ENCODE measurements around the gene ADGRA1. TPM values are rescaled to one million over a fixed set of nuclear protein-coding genes. Genes with fewer than 3 reads are reported as not detected.

The ADGRA1 gene
- polyA plus RNA-seq, 4 donors, result 0.10 to 0.22 TPM; not detected in 2

DNA sequence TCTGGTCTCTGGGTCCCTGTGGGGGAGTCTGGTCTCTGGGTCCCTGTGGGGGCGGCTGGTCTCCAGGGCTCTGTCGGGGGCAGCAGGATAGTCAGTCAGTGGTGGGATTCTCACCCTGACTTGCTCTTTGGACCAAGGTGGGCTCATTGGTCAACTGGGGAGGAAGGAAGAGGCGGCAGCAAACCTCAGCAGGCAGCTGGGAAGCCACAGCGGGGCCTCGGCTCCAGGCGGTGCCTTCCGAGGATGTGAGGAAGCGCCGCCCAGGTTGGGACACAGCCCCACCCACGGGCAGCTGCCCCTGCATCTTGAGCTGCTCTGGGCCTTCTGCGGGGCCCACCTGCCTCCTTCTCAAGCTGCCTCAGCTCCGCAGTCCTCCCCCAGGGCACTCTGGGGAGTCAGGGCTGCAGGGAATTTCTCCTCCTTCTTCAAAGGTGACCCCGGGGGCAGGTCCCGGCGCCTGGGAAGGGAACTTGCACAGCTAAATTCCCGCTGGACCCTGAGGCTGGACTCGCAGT lies 51.9 kb downstream of the ADGRA1 start:
- Histone ChIP-seq H3K4me1 (ENCODE audit: control insufficient read depth in 3 of 3, insufficient read depth in 2 of 3, low read depth in 1 of 3, low read length in 2 of 3) (peaks cover 0 to 16% (median 0%) of the 10 kb centered on the region in 3 donors), H3K4me3 (ENCODE audit: low read depth in 1 of 3, low read length in 3 of 3) (no peak overlapping the region), H3K27me3 (ENCODE audit: control insufficient read depth in 3 of 3, insufficient read depth in 3 of 3, low read length in 3 of 3) (peaks cover 0 to 2% (median 0%) of the 10 kb centered on the region in 3 donors), H3K9me3 (ENCODE audit: control insufficient read depth in 2 of 2, insufficient read depth in 1 of 2, low read depth in 1 of 2, low read length in 1 of 2) (no peaks in the 10 kb centered on the region), H3K36me3 (ENCODE audit: control insufficient read depth in 3 of 3, insufficient read depth in 2 of 3, low read depth in 1 of 3, low read length in 3 of 3) (no peaks in the 10 kb centered on the region), H3K27ac (ENCODE audit: low read depth in 1 of 3, low read length in 2 of 3) (no peak overlapping the region)
- 25 to 58% (median 39%) methylated on average over 11 to 17 of the region's 17 CpGs for WGBS, 3 donors
- DNase-seq (no peak), FAIRE-seq (no peak)

DNA sequence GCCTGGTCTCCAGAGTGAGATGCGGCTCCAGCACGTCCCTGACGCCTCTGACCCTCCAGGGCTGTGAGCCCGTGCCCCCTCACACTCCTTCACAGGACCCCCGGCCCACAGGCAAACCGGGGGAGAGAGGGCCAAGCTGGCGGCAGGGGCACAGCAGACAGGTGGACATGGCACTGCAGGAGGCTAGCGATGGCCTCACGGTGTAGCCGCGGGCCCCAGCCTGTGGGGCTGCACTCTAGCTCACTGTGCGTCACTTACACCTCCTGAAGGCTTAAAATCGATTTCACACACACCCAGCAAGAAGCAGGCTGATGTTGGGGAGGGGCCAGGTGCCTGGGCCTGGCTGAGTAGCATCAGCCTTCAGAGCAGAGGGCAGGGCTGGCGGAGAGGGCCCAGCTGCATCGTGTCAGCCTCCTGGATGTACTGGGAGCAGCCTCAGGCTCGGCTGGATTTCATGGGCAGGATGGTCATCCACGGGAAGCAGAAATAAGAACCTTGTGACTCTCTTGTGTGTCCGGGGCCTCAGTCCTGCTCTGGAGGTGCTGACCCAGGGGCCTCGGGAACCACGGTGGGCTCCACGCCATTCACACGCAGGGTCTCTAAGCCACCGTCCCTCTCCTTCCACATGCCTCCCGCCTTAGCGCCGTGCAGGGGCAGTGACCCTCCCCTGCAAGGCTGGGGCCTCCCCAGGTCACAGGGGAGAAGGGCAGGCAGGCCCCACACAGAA lies 52.9 kb downstream of the ADGRA1 start:
- H3K27ac ChIP-seq (ENCODE audit: low read depth in 1 of 3, low read length in 2 of 3), result no peak overlapping the region
- DNase-seq (no peak), FAIRE-seq (no peak)
- no peaks in the 10 kb centered on the region for H3K36me3 ChIP-seq (ENCODE audit: control insufficient read depth in 3 of 3, insufficient read depth in 2 of 3, low read depth in 1 of 3, low read length in 3 of 3)
- no peak overlapping the region for H3K4me3 ChIP-seq (ENCODE audit: low read depth in 1 of 3, low read length in 3 of 3)
- peaks cover 0 to 2% (median 0%) of the 10 kb centered on the region in 3 donors for H3K27me3 ChIP-seq (ENCODE audit: control insufficient read depth in 3 of 3, insufficient read depth in 3 of 3, low read length in 3 of 3)
- WGBS, 3 donors, result 69 to 75% (median 74%) methylated on average over 25 to 26 of the region's 26 CpGs
- H3K9me3 ChIP-seq (ENCODE audit: control insufficient read depth in 2 of 2, insufficient read depth in 1 of 2, low read depth in 1 of 2, low read length in 1 of 2), result no peaks in the 10 kb centered on the region
- peaks cover 0 to 16% (median 0%) of the 10 kb centered on the region in 3 donors for H3K4me1 ChIP-seq (ENCODE audit: control insufficient read depth in 3 of 3, insufficient read depth in 2 of 3, low read depth in 1 of 3, low read length in 2 of 3)

DNA sequence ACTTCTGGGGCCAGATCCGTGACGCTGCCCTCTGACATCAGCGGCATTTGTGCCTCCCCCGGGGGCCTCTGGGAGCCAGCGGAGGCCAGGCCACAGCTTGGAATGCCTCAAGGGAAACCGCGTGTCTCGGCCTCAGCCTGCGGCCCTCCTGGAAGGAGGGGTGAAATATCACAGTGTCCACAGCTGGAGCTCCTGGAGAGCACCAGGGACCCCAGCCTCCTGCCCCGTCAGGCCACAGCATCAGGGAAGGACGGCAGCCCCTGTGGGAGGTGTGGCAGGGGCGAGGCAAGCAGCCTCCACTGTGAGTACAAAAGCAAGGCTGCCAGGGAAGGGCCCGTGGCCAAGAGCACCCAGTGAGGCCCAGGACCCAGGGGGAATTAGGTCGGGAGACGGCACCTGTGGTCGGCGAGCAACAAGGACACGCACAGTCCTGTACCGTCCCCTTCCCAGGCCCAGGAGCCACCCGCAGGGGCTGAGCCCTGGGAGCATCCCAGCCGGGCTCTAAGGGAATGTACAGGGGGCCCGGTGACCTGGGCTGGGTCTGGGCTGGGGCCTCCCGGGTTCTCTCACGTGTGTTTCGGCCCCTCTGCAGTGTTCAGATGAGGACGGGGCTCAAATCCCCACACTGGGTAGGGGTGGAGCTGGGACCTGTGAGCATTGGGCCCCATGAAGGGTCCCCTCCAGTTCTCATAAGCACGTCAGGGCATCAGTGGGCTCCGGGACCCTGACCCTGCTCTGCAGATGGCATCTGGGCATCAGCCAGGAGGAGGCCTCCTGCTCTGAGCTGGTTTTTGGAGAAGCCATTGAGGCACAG lies 53.6 kb downstream of the ADGRA1 start:
- Histone ChIP-seq H3K27ac (ENCODE audit: low read depth in 1 of 3, low read length in 2 of 3) (no peak overlapping the region), H3K36me3 (ENCODE audit: control insufficient read depth in 3 of 3, insufficient read depth in 2 of 3, low read depth in 1 of 3, low read length in 3 of 3) (no peaks in the 10 kb centered on the region), H3K9me3 (ENCODE audit: control insufficient read depth in 2 of 2, insufficient read depth in 1 of 2, low read depth in 1 of 2, low read length in 1 of 2) (no peaks in the 10 kb centered on the region), H3K4me3 (ENCODE audit: low read depth in 1 of 3, low read length in 3 of 3) (no peak overlapping the region), H3K4me1 (ENCODE audit: control insufficient read depth in 3 of 3, insufficient read depth in 2 of 3, low read depth in 1 of 3, low read length in 2 of 3) (peaks cover 0 to 16% (median 0%) of the 10 kb centered on the region in 3 donors), H3K27me3 (ENCODE audit: control insufficient read depth in 3 of 3, insufficient read depth in 3 of 3, low read length in 3 of 3) (peaks cover 0 to 2% (median 2%) of the 10 kb centered on the region in 3 donors)
- DNase-seq (no peak), FAIRE-seq (no peak)
- WGBS, 3 donors, result 72 to 84% (median 72%) methylated on average over 24 to 28 of the region's 28 CpGs

DNA sequence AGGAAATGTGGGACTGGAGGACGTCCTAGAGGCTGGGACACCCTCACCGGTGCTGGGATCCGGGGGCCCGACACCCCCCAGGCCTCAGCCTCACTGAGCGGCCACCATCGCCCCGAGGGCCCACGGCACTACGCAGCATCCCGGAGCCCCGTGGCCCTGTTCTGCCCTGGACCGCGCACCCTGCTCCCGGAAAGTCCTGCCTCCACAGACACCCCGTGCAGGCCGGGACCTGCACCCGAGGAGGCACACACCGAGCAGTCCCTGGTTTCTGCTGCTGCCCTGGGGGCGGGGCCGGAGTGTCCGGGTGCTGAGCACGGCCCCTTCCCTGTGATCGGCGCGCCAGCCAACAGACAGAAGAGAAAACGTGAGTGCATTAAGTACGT lies 54.2 kb downstream of the ADGRA1 start:
- WGBS, 3 donors, result 83 to 92% (median 84%) methylated on average over 26 to 27 of the region's 27 CpGs
- Histone ChIP-seq H3K4me1 (ENCODE audit: control insufficient read depth in 3 of 3, insufficient read depth in 2 of 3, low read depth in 1 of 3, low read length in 2 of 3) (peaks cover 0 to 16% (median 0%) of the 10 kb centered on the region in 3 donors), H3K4me3 (ENCODE audit: low read depth in 1 of 3, low read length in 3 of 3) (no peak overlapping the region), H3K27me3 (ENCODE audit: control insufficient read depth in 3 of 3, insufficient read depth in 3 of 3, low read length in 3 of 3) (peaks cover 0 to 3% (median 2%) of the 10 kb centered on the region in 3 donors), H3K27ac (ENCODE audit: low read depth in 1 of 3, low read length in 2 of 3) (no peak overlapping the region), H3K36me3 (ENCODE audit: control insufficient read depth in 3 of 3, insufficient read depth in 2 of 3, low read depth in 1 of 3, low read length in 3 of 3) (no peaks in the 10 kb centered on the region), H3K9me3 (ENCODE audit: control insufficient read depth in 2 of 2, insufficient read depth in 1 of 2, low read depth in 1 of 2, low read length in 1 of 2) (no peaks in the 10 kb centered on the region)
- no peak for FAIRE-seq
- no peak for DNase-seq

DNA sequence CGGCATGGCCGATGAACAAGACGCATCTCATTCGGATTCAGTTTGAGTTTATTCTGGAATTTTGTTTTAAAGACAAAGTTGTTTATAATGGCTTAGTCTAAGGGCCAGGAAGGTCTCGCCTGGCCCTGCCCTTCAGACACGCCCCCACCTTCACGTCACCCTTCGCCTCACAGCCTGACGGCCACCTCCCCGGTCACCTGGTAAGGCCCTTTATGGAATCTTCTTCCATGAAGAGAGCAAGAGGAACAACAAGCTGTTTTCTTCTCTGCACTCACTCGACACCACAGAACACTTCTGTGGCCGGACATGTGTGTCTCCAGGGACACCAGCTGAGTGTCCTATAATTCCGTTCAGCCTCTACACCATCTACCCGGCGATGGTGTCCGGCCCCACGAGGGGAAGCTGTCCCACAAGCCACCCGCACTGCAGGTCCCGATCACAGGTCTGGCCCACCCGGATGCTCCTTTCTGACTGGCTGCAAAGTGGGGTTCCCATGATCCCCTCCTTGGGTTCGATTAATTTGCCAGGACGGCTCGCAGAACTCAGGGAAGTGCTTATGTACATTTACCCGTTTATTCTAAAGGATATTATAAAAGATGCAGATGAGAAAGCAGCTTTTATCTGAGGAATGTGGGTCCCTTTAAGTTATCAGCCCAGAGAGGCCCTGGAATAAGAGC lies 54.9 kb downstream of the ADGRA1 start:
- H3K4me3 ChIP-seq (ENCODE audit: low read depth in 1 of 3, low read length in 3 of 3), result no peak overlapping the region
- peaks cover 0 to 16% (median 0%) of the 10 kb centered on the region in 3 donors for H3K4me1 ChIP-seq (ENCODE audit: control insufficient read depth in 3 of 3, insufficient read depth in 2 of 3, low read depth in 1 of 3, low read length in 2 of 3)
- no peaks in the 10 kb centered on the region for H3K36me3 ChIP-seq (ENCODE audit: control insufficient read depth in 3 of 3, insufficient read depth in 2 of 3, low read depth in 1 of 3, low read length in 3 of 3)
- H3K27ac ChIP-seq (ENCODE audit: low read depth in 1 of 3, low read length in 2 of 3), result peak overlapping the region in 1 of 3 donors; percentile 30
- H3K9me3 ChIP-seq (ENCODE audit: control insufficient read depth in 2 of 2, insufficient read depth in 1 of 2, low read depth in 1 of 2, low read length in 1 of 2), result no peaks in the 10 kb centered on the region
- DNase-seq (peak in 1 of 2 donors; percentile 16), FAIRE-seq (no peak)
- H3K27me3 ChIP-seq (ENCODE audit: control insufficient read depth in 3 of 3, insufficient read depth in 3 of 3, low read length in 3 of 3), result peaks cover 0 to 3% (median 2%) of the 10 kb centered on the region in 3 donors
- WGBS, 3 donors, result 68 to 81% (median 73%) methylated on average over 24 of the region's 24 CpGs

- Histone ChIP-seq H3K36me3 (ENCODE audit: control insufficient read depth in 3 of 3, insufficient read depth in 2 of 3, low read depth in 1 of 3, low read length in 3 of 3) (no peaks in the 10 kb centered on the region), H3K27me3 (ENCODE audit: control insufficient read depth in 3 of 3, insufficient read depth in 3 of 3, low read length in 3 of 3) (peaks cover 0 to 3% (median 2%) of the 10 kb centered on the region in 3 donors), H3K9me3 (ENCODE audit: control insufficient read depth in 2 of 2, insufficient read depth in 1 of 2, low read depth in 1 of 2, low read length in 1 of 2) (no peaks in the 10 kb centered on the region), H3K27ac (ENCODE audit: low read depth in 1 of 3, low read length in 2 of 3) (peak overlapping the region in 1 of 3 donors; percentile 60), H3K4me1 (ENCODE audit: control insufficient read depth in 3 of 3, insufficient read depth in 2 of 3, low read depth in 1 of 3, low read length in 2 of 3) (peaks cover 0 to 16% (median 0%) of the 10 kb centered on the region in 3 donors), H3K4me3 (ENCODE audit: low read depth in 1 of 3, low read length in 3 of 3) (no peak overlapping the region)
- peak in 1 of 2 donors; percentile 72 for DNase-seq
- no peak for FAIRE-seq
- WGBS, 3 donors, result 20 to 63% (median 28%) methylated on average over 10 of the region's 10 CpGs
Observed at GRCh38 chr10:133143200-133143533, 55.4 kb downstream of the ADGRA1 start.

DNA sequence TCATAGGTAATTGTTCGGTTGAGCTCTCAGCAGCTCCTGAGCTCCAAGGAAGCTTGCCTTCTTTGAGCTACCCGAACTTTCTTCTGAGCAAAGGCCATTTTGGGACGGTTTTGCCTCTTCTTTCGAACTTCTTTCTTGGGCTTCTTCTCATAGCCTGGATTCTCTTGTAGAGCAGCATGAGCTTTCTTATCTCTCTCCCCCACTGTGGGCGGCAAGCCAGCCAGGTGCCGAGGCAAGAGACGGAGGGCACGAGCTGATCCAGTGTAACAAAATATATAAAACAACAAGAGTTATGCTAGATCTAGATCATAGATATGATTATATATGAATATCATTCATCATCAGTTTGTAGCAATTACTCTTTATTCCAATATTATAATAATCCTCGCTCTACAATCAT lies 55.8 kb downstream of the ADGRA1 start:
- Histone ChIP-seq H3K4me1 (ENCODE audit: control insufficient read depth in 3 of 3, insufficient read depth in 2 of 3, low read depth in 1 of 3, low read length in 2 of 3) (peaks cover 0 to 16% (median 0%) of the 10 kb centered on the region in 3 donors), H3K9me3 (ENCODE audit: control insufficient read depth in 2 of 2, insufficient read depth in 1 of 2, low read depth in 1 of 2, low read length in 1 of 2) (no peaks in the 10 kb centered on the region), H3K27me3 (ENCODE audit: control insufficient read depth in 3 of 3, insufficient read depth in 3 of 3, low read length in 3 of 3) (peaks cover 0 to 3% (median 2%) of the 10 kb centered on the region in 3 donors), H3K27ac (ENCODE audit: low read depth in 1 of 3, low read length in 2 of 3) (peak overlapping the region in 1 of 3 donors; percentile 60), H3K4me3 (ENCODE audit: low read depth in 1 of 3, low read length in 3 of 3) (no peak overlapping the region), H3K36me3 (ENCODE audit: control insufficient read depth in 3 of 3, insufficient read depth in 2 of 3, low read depth in 1 of 3, low read length in 3 of 3) (no peaks in the 10 kb centered on the region)
- FAIRE-seq (no peak), DNase-seq (no peak)
- WGBS, 3 donors, result 23 to 55% (median 29%) methylated on average over 9 of the region's 9 CpGs

DNA sequence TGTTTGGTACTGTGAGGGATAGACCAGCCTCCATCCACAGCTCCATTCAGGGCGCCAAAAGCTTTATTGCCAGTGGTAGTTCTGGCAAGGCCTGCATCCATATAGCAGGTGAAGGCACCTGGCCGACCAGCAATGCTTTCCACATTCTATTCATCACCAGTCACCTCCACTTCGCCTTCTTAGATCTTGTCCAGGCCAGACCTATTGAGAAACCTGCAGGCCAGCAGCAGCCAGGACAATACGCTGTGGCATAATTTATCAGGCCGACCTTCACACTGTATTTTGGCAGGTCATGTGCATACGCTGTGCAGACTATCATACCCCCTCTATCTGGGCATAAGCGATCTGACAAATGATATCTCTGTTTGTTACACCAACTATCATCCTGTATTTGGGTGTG lies 57.0 kb downstream of the ADGRA1 start:
- WGBS, 3 donors, result 78 to 88% (median 83%) methylated on average over 7 of the region's 7 CpGs
- peaks cover 0 to 3% (median 2%) of the 10 kb centered on the region in 3 donors for H3K27me3 ChIP-seq (ENCODE audit: control insufficient read depth in 3 of 3, insufficient read depth in 3 of 3, low read length in 3 of 3)
- peaks cover 0 to 16% (median 0%) of the 10 kb centered on the region in 3 donors for H3K4me1 ChIP-seq (ENCODE audit: control insufficient read depth in 3 of 3, insufficient read depth in 2 of 3, low read depth in 1 of 3, low read length in 2 of 3)
- H3K9me3 ChIP-seq (ENCODE audit: control insufficient read depth in 2 of 2, insufficient read depth in 1 of 2, low read depth in 1 of 2, low read length in 1 of 2), result no peaks in the 10 kb centered on the region
- no peak overlapping the region for H3K27ac ChIP-seq (ENCODE audit: low read depth in 1 of 3, low read length in 2 of 3)
- DNase-seq (no peak), FAIRE-seq (no peak)
- no peaks in the 10 kb centered on the region for H3K36me3 ChIP-seq (ENCODE audit: control insufficient read depth in 3 of 3, insufficient read depth in 2 of 3, low read depth in 1 of 3, low read length in 3 of 3)
- H3K4me3 ChIP-seq (ENCODE audit: low read depth in 1 of 3, low read length in 3 of 3), result no peak overlapping the region
